HCT116 (cell line): Measurements from ENCODE around the gene CDK19. TPM values are rescaled to one million over a fixed set of nuclear protein-coding genes. Genes with fewer than 3 reads are reported as not detected.
A peak's percentile ranks its signal among the peaks of the same experiment; 100 is the strongest.

Experiments used
- ATAC-seq: fragments of 200-7000 bp; cut with Tn5 transposase; 2 replicates; pipeline ENCODE4 v1.9.1; 2020; ENCODE audit warnings: mild to moderate bottlenecking, moderate library complexity
- BruUV-seq: library from RNA; stranded (reverse); fragments of 400-500 nt; replicated peaks from 2 replicates; lab custom pipeline; 2021; lab: Mats Ljungman, UMichigan
- CTCF ChIA-PET: fragments of 300-600 bp; sonication (Branson Sonifier 250); formaldehyde crosslinking; loops from one replicate; lab custom pipeline; 2021; ENCODE audit warnings: antibody characterized with exemption; lab: Charles Lee
- POLR2A ChIA-PET: fragments of 300-600, 350-600 bp; sonication (Branson Sonifier 250); formaldehyde crosslinking; loops from one replicate; lab custom pipeline; 2021; ENCODE audit warnings: antibody characterized with exemption; lab: Charles Lee
- RAD21 ChIA-PET, 2 experiments: fragments of 300-600 bp; sonication (Branson Sonifier 250); formaldehyde crosslinking; loops; one replicate each; lab custom pipeline; 2023; ENCODE audit warnings: low total read pairs in 2 of 2; ENCODE audit not compliant: uncharacterized antibody in 2 of 2, unreplicated experiment in 2 of 2, low non-redundant PET in 1 of 2; lab: Charles Lee
- DNase-seq: peaks from one replicate; pipeline ENCODE4 v3.0.0-alpha.2; 2010; ENCODE audit warnings: low read depth, low spot score
- H2AFZ ChIP-seq: fragments of 200-600 bp; shearing (Covaris generic), sonication (generic); 2 replicates; pipeline ENCODE4 v1.6.1; 2017; ENCODE audit warnings: low read depth, mixed run types, mixed read lengths, antibody characterized with exemption, low read length; ENCODE audit not compliant: poor library complexity, severe bottlenecking
- H3K27ac ChIP-seq: 2 replicates; pipeline ENCODE4 v1.5.1; 2012; ENCODE audit warnings: low read depth, low read length
- H3K27me3 ChIP-seq: fragments of 200-600 bp; sonication (generic); 2 replicates; pipeline ENCODE4 v1.6.1; 2016; ENCODE audit warnings: mixed run types, low read length, mixed read lengths; ENCODE audit not compliant: insufficient read depth
- H3K36me3 ChIP-seq, 2 experiments: fragments of 200-500 bp in 1 of 2; fragments of 200-600 bp in 1 of 2; sonication (Bioruptor generic) in 1 of 2; sonication (generic) in 1 of 2; 2 replicates each; pipeline versions ENCODE4 v1.5.1 to v1.6.1; 2014 to 2016; ENCODE audit warnings: low read length in 2 of 2, inconsistent platforms in 1 of 2, mixed read lengths in 1 of 2, mixed run types in 1 of 2; ENCODE audit not compliant: insufficient read depth in 2 of 2, control insufficient read depth in 1 of 2
- H3K4me1 ChIP-seq, 2 experiments: fragments of 200-600 bp in 1 of 2; sonication (generic) in 1 of 2; 2 replicates each; pipeline versions ENCODE4 v1.5.1 to v1.6.1; 2012 to 2017; ENCODE audit warnings: low read length in 2 of 2, inconsistent platforms in 1 of 2, mild to moderate bottlenecking in 1 of 2, mixed read lengths in 1 of 2, mixed run types in 1 of 2, moderate library complexity in 1 of 2; ENCODE audit not compliant: insufficient read depth in 2 of 2, control insufficient read depth in 1 of 2
- H3K4me2 ChIP-seq: fragments of 200-600 bp; sonication (generic); 2 replicates; pipeline ENCODE4 v1.6.1; 2017; ENCODE audit warnings: mixed run types, low read length, mixed read lengths
- H3K4me3 ChIP-seq, 2 experiments: fragments of 200-600 bp in 1 of 2; sonication (generic) in 1 of 2; replicated peaks in 1 of 2; 2 replicates each; pipeline ENCODE4 v1.5.1; 2011 to 2016; ENCODE audit warnings: low read length in 2 of 2, control low read depth in 1 of 2, low read depth in 1 of 2, mild to moderate bottlenecking in 1 of 2, mixed read lengths in 1 of 2, mixed run types in 1 of 2
- H3K79me2 ChIP-seq: fragments of 200-600 bp; sonication (generic); 2 replicates; pipeline ENCODE4 v1.6.1; 2017; ENCODE audit warnings: mild to moderate bottlenecking, mixed run types, low read length, moderate library complexity, mixed read lengths; ENCODE audit not compliant: insufficient read depth
- H3K9ac ChIP-seq: fragments of 200-600 bp; sonication (generic); 2 replicates; pipeline ENCODE4 v1.6.1; 2016; ENCODE audit warnings: low read length, mixed read lengths
- H3K9me2 ChIP-seq: fragments of 200-600 bp; sonication (generic), shearing (Covaris generic); 2 replicates; pipeline ENCODE4 v1.6.1; 2017; ENCODE audit warnings: mixed run types, mild to moderate bottlenecking, moderate library complexity; ENCODE audit not compliant: insufficient read depth
- H3K9me3 ChIP-seq, 2 experiments: fragments of 200-500 bp in 1 of 2; fragments of 200-600 bp in 1 of 2; sonication (Bioruptor generic) in 1 of 2; sonication (generic) in 1 of 2; 2 replicates each; pipeline ENCODE4 v1.6.1; 2014 to 2017; ENCODE audit warnings: low read length in 2 of 2, mixed read lengths in 2 of 2, inconsistent platforms in 1 of 2, low read depth in 1 of 2, mild to moderate bottlenecking in 1 of 2, mixed run types in 1 of 2, moderate library complexity in 1 of 2; ENCODE audit not compliant: control insufficient read depth in 1 of 2, insufficient read depth in 1 of 2
- H4K20me1 ChIP-seq: fragments of 200-600 bp; sonication (generic), shearing (Covaris generic); 2 replicates; pipeline ENCODE4 v1.6.1; 2017; ENCODE audit warnings: mixed run types, mild to moderate bottlenecking, moderate library complexity; ENCODE audit not compliant: insufficient read depth
- EGR1 ChIP-seq: IDR thresholded peaks from 2 replicates; pipeline ENCODE4 v1.6.1; 2012; ENCODE audit warnings: low read depth
- EZH2phosphoT487 ChIP-seq: fragments of 200-600 bp; IDR thresholded peaks from 2 replicates; pipeline ENCODE4 v1.6.1; 2018; ENCODE audit warnings: antibody characterized with exemption, borderline replicate concordance
- FOSL1 ChIP-seq: IDR thresholded peaks from 2 replicates; pipeline ENCODE4 v1.6.1; 2012; ENCODE audit warnings: low read depth
- POLR2AphosphoS5 ChIP-seq: IDR thresholded peaks from 2 replicates; pipeline ENCODE4 v1.6.1; 2011; ENCODE audit warnings: mild to moderate bottlenecking, low read depth, low read length, moderate library complexity
- SRF ChIP-seq: IDR thresholded peaks from 2 replicates; pipeline ENCODE4 v1.6.1; 2012; ENCODE audit warnings: low read depth
- YY1 ChIP-seq: IDR thresholded peaks from 2 replicates; pipeline ENCODE4 v1.6.1; 2011; ENCODE audit warnings: low read length, low read depth, moderate library complexity, mild to moderate bottlenecking; ENCODE audit not compliant: insufficient replicate concordance; ENCODE audit errors: extremely low read depth
- ZFX ChIP-seq: fragments of 450-650 bp; IDR thresholded peaks from 2 replicates; pipeline ENCODE4 v1.6.1; 2017
- intact Hi-C: fragments of 100-400 bp; cut with micrococcal nuclease; formaldehyde crosslinking; loops from 2 replicates; pipeline ENCODE4 v1.10.0; 2022
- total RNA-seq: library from RNA; stranded (reverse); gene quantifications from one replicate; pipeline ENCODE4 v1.2.1, GENCODE V29; 2021; ENCODE audit not compliant: unreplicated experiment
- TF ChIP-seq, protein P1 (sequence below): IDR thresholded peaks from 2 replicates; pipeline ENCODE4 v1.6.1; 2012
- TF ChIP-seq, protein P2 (sequence below): IDR thresholded peaks from 2 replicates; pipeline ENCODE4 v1.6.1; 2012; ENCODE audit warnings: low read depth
- TF ChIP-seq, protein P3 (sequence below): IDR thresholded peaks from 2 replicates; pipeline ENCODE4 v1.6.1; 2012

Gene CDK19
- total RNA-seq, 1 experiment from 2014 or later = 20.0 TPM

DNA sequence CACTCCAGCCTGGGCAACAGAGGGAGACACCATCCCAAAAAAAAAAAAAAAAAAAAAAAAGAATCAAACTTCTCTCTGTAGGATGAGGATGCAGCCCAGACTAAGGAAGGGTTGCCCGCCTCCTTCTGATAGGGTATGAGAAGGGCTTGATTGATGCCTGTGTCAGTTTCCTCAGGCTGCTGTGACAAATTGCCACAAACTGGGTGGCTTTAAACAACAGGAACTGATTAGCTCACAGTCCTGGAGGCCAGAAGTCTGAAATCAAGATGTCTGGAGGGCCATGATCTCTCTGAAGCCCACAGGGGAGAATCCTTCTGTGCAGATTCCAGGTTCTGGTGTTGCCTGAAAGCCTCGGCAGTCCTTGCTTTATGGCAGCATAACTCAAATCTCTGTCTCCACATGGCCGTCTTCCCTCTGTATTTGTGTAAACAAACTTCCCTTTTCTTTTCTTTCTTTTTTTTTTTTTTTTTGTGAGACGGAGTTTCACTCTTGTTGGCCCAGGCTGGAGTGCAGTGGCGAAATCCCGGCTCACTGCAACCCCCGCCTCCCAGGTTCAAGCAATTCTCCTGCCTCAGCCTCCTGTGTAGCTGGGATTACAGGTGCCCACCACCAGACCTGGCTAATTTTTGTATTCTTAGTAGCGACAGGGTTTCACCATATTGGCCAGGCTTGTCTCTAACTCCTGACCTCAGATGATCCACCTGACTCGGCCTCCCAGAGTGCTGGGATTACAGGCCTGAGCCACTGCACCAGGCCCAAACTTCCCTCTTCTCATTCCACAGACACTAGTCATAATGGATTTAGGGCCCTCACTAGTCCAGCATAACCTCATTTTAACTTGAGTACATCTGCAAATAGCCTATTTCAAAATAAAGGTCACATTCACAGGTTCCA, 11.2 kb upstream of the CDK19 start:
- no peak overlapping the region for H3K4me3 ChIP-seq
- no peaks in the 10 kb centered on the region for H3K36me3 ChIP-seq
- TF ChIP-seq, protein P1, sequence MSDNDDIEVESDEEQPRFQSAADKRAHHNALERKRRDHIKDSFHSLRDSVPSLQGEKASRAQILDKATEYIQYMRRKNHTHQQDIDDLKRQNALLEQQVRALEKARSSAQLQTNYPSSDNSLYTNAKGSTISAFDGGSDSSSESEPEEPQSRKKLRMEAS = no peak
- TF ChIP-seq, protein P2, sequence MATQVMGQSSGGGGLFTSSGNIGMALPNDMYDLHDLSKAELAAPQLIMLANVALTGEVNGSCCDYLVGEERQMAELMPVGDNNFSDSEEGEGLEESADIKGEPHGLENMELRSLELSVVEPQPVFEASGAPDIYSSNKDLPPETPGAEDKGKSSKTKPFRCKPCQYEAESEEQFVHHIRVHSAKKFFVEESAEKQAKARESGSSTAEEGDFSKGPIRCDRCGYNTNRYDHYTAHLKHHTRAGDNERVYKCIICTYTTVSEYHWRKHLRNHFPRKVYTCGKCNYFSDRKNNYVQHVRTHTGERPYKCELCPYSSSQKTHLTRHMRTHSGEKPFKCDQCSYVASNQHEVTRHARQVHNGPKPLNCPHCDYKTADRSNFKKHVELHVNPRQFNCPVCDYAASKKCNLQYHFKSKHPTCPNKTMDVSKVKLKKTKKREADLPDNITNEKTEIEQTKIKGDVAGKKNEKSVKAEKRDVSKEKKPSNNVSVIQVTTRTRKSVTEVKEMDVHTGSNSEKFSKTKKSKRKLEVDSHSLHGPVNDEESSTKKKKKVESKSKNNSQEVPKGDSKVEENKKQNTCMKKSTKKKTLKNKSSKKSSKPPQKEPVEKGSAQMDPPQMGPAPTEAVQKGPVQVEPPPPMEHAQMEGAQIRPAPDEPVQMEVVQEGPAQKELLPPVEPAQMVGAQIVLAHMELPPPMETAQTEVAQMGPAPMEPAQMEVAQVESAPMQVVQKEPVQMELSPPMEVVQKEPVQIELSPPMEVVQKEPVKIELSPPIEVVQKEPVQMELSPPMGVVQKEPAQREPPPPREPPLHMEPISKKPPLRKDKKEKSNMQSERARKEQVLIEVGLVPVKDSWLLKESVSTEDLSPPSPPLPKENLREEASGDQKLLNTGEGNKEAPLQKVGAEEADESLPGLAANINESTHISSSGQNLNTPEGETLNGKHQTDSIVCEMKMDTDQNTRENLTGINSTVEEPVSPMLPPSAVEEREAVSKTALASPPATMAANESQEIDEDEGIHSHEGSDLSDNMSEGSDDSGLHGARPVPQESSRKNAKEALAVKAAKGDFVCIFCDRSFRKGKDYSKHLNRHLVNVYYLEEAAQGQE = no peak
- TF ChIP-seq YY1 (no peak), ZFX (no peak), EGR1 (no peak), FOSL1 (no peak), EZH2phosphoT487 (no peak), SRF (no peak), POLR2AphosphoS5 (no peak)
- TF ChIP-seq, protein P3, sequence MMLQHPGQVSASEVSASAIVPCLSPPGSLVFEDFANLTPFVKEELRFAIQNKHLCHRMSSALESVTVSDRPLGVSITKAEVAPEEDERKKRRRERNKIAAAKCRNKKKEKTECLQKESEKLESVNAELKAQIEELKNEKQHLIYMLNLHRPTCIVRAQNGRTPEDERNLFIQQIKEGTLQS = no peak
- TF ChIP-seq, all 23 proteins: peak for 0
- H3K4me1 ChIP-seq = no peaks in the 10 kb centered on the region
- RAD21 ChIA-PET = no interaction called here
- H3K27ac ChIP-seq = no peak overlapping the region
- intact Hi-C loops = no loop called here
- DNase-seq = no peak
- H3K79me2 ChIP-seq = no peaks in the 10 kb centered on the region
- H3K4me2 ChIP-seq = no peak overlapping the region
- ATAC-seq = no peak
- H3K27me3 ChIP-seq = no peaks in the 10 kb centered on the region
- no TSS peak for BruUV-seq
- H4K20me1 ChIP-seq = no peaks in the 10 kb centered on the region
- POLR2A ChIA-PET = interaction anchor here (3.0 kb wide), 1 partner anchor 11 kb away, joined by 9 read pairs; the partner anchor contains the start of gene CDK19
- no peak overlapping the region for H3K9ac ChIP-seq
- CTCF ChIA-PET = no interaction called here
- H3K9me2 ChIP-seq = no peaks in the 10 kb centered on the region
- peak overlapping the region; percentile 58 for H2AFZ ChIP-seq
- H3K9me3 ChIP-seq = no peaks in the 10 kb centered on the region
